ENCODE results near the gene DYNLT4.

Gene DYNLT4, protein sequence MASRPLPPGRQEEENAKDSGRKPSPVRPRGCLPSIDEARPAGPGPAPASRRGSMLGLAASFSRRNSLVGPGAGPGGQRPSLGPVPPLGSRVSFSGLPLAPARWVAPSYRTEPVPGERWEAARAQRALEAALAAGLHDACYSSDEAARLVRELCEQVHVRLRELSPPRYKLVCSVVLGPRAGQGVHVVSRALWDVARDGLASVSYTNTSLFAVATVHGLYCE

DNA sequence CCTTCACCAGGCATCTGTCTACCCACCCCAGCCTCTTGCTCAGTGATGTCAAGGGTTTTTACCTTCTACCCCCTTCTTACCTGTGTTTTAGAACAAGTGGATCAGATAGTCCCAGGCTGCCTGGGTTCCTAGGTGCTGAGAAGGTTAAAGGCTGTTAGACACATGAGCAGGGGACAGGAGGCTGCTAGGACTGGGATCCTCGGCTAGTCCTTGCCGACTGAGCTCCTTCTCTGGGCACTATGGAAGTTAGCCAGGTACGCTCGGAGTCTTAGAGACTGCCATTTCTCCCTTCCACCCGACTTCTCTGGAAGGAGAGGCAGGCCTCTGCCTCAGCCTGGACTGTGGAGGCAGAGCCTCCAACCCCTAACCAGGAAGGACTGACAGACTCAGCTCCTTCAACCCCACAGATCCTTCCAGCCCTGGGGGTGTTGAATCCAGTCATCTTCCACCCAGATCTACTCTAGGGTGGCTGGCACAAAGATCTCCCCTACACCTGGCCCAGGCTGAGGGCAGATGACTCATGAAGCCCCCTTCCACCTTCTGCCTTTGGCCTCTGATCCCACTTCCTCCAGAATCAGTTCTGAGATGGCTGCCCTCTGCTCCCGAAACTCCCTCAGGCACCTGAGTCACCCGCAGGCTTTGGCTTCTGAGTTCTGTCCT, at the start of gene DYNLT4:
TSS of gene DYNLT4 (minus strand) at position 648 of the 660 bp plus-strand sequence. CDS start 683 bp downstream, outside the sequence.
- TF ChIP-seq, protein P1, sequence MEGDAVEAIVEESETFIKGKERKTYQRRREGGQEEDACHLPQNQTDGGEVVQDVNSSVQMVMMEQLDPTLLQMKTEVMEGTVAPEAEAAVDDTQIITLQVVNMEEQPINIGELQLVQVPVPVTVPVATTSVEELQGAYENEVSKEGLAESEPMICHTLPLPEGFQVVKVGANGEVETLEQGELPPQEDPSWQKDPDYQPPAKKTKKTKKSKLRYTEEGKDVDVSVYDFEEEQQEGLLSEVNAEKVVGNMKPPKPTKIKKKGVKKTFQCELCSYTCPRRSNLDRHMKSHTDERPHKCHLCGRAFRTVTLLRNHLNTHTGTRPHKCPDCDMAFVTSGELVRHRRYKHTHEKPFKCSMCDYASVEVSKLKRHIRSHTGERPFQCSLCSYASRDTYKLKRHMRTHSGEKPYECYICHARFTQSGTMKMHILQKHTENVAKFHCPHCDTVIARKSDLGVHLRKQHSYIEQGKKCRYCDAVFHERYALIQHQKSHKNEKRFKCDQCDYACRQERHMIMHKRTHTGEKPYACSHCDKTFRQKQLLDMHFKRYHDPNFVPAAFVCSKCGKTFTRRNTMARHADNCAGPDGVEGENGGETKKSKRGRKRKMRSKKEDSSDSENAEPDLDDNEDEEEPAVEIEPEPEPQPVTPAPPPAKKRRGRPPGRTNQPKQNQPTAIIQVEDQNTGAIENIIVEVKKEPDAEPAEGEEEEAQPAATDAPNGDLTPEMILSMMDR (IDR thresholded peaks at IDR 0.05; ENCODE audit: control insufficient read depth, insufficient read depth, low read depth, low read length, missing control alignments) = no peak
- H3K4me3 ChIP-seq (ENCODE audit: control insufficient read depth, low read depth, low read length) = peak within 1 kb of the TSS; percentile 33

DNA sequence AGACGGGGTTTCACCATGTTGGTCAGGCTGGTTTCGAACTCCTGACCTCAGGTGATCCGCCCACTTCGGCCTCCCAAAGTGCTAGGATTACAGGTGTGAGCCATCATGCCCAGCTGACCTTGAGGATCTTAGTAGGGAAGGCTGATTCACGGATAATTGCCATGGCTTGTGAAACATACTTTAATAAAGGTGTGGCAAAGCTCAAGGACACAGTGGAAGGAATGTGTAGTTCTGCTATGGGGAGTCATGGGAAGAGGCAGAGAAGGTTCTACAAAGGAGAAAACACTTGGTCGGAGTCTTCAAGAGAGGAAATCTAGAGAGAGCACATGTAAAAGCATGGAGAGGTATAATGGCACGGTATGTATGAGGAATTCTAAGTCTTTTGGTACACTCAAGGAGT, 48.6 kb upstream of the DYNLT4 start:
- DNase-seq (ENCODE audit: low read depth) = no peak
- no peak overlapping the region for H3K4me3 ChIP-seq (ENCODE audit: control insufficient read depth, low read depth, low read length)
- TF ChIP-seq, protein P1 (IDR thresholded peaks at IDR 0.05; ENCODE audit: control insufficient read depth, insufficient read depth, low read depth, low read length, missing control alignments) = no peak

More for the DNA sequence above, at the start of gene DYNLT4:
- no peak for DNase-seq (ENCODE audit: low read depth)

DNA sequence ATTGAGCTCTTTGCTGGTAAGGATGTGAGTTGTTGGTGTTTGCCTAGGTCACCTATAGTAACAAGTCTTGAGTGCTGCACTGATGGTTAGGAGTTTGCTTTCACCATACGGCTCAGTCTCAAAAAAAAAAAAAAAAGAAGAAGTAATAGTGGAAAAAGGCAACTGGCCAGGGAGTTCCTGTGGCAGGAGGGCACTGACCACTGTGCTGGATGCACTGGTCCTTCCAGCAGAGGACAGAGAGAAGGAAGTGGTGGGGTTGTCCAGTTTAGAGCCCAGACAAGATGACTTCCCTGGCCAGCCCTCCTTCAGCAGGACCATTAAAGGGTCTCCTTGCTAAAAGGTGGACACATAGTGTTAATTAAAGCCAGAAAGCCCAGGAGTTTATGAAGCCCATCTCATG, 47.8 kb upstream of the DYNLT4 start:
- no peak for DNase-seq (ENCODE audit: low read depth)
- TF ChIP-seq, protein P1 (IDR thresholded peaks at IDR 0.05; ENCODE audit: control insufficient read depth, insufficient read depth, low read depth, low read length, missing control alignments) = no peak
- H3K4me3 ChIP-seq (ENCODE audit: control insufficient read depth, low read depth, low read length) = no peak overlapping the region

DNA sequence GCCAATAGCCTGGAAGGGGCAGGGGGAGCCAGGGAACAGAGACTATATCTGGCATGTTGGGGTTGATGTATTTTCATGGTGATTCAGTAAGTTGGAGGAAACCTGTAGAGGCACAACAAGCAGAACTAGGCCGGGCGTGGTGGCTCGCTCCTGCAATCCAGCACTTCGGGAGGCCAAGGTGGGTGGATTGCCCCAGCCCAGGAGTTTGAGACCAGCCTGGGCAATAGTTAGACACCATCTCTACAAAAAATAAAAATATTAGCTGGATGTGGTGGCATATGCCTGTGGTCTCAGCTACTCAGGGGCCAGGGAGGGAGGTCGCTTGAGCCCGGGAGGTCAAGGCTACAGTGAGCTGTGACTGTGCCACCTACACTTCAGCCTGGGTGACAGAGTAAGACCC, 46.0 kb upstream of the DYNLT4 start:
- H3K4me3 ChIP-seq (ENCODE audit: control insufficient read depth, low read depth, low read length) = no peak overlapping the region
- DNase-seq (ENCODE audit: low read depth) = no peak
- TF ChIP-seq, protein P1 (IDR thresholded peaks at IDR 0.05; ENCODE audit: control insufficient read depth, insufficient read depth, low read depth, low read length, missing control alignments) = no peak

DNA sequence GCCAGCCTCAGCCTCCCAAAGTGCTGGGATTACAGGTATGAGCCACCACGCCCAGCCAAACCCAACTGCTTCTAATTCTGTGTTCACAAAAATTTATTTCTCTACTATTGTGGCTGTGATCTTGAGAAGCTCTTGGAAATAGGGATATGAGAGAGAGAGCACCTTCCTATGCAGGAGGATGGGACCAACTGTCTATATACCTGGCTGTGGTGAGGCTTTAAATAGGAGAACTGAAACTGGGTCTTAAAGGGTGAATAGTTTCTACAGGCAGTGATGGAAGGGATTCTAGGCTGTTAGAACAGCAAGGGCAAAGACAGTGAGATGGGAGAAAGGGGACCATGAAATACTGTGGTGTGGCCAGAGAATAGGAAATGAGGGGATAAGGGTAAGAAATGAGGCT, 44.2 kb upstream of the DYNLT4 start:
- TF ChIP-seq, protein P1 (IDR thresholded peaks at IDR 0.05; ENCODE audit: control insufficient read depth, insufficient read depth, low read depth, low read length, missing control alignments) = no peak
- no peak for DNase-seq (ENCODE audit: low read depth)
- no peak overlapping the region for H3K4me3 ChIP-seq (ENCODE audit: control insufficient read depth, low read depth, low read length)

DNA sequence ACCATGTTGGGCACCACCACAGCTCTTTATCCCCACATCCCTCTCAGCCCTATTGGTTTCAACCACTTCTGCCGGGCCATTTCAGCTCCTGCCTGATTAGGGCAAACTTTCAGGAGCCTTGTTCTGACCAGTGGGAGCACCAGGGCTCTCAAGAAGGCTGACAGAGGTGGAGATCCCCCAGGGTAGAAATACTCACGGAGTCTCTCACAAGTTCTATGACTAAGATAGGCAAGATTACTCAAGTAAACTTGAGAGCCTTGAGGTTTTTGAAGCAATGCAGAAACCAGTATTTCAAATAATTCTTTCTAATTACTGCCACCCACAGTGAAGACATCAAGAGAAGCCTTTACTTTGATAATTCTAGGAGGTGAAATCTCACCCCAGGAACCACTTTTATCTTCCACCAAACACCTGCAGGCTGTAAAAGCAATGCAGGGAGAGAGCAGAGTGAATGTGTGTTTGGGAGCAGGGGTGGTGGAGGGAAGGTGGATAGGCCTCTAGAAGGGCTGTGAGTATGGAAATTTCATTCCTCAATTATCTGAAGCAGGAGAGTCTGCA, 42.5 kb upstream of the DYNLT4 start:
- H3K4me3 ChIP-seq (ENCODE audit: control insufficient read depth, low read depth, low read length) = no peak overlapping the region
- no peak for DNase-seq (ENCODE audit: low read depth)
- TF ChIP-seq, protein P1 (IDR thresholded peaks at IDR 0.05; ENCODE audit: control insufficient read depth, insufficient read depth, low read depth, low read length, missing control alignments) = no peak
